Fibroblast of villous mesenchyme (primary cell): ENCODE results near the gene KRTAP4-5. TPM values are rescaled to one million over a fixed set of nuclear protein-coding genes. Genes with fewer than 3 reads are reported as not detected.

Source experiments
- DNase-seq: peaks from one replicate; pipeline ENCODE4 v3.0.0-alpha.2; 2010; ENCODE audit warnings: low read depth
- H3K4me3 ChIP-seq: 2 replicates; pipeline ENCODE4 v1.5.1; 2011; ENCODE audit warnings: low read depth, mild to moderate bottlenecking, low read length
- total RNA-seq: library from RNA; depleted of rRNA; stranded (reverse); fragments of >200 nt; gene quantifications from 2 replicates; pipeline ENCODE4 v1.2.3, GENCODE V29; 2012
- TF ChIP-seq, protein P1 (sequence below): IDR thresholded peaks from 2 replicates; pipeline ENCODE4 v1.5.1; 2012; ENCODE audit warnings: low read depth, mild to moderate bottlenecking, low read length; ENCODE audit not compliant: insufficient read depth

Gene KRTAP4-5
- total RNA-seq, 1 donor, result not detected

DNA sequence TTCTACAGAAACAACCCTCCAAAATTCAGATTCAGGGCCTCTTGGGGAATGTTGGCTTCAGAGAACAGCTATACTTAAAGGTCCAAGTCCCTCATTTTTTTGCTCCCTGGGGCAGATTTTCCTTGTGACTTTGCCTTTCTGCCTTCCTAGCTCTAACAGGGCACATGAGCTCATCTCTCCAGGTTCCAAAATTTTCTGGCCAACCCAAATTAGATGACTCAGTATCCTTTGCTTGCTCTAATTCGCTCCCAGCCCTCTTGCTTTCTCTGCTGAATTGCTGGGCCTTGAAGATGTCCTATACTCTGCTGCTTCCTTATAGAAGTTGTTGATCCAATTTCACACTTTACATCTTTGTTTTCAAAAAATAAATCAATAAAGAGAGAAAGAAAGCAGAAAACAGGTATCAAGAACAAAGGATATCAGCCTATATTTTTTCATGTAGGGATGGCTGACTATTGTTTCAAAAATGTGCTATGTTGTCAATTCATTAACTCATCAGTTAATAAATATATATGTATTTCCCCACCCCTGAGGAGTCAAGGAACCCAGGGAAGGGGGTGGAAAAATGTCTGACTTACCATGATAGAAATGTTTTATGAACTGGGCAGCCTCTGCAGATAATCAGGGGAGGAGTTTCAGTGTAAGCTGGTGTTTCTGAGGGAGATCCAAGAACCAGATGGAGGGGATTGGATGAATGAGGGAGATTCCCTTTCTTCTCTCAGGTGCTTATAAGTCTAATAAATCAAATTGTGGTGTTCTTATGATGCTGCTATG, 29.4 kb upstream of the KRTAP4-5 start:
- H3K4me3 ChIP-seq, result no peak overlapping the region
- TF ChIP-seq, protein P1, sequence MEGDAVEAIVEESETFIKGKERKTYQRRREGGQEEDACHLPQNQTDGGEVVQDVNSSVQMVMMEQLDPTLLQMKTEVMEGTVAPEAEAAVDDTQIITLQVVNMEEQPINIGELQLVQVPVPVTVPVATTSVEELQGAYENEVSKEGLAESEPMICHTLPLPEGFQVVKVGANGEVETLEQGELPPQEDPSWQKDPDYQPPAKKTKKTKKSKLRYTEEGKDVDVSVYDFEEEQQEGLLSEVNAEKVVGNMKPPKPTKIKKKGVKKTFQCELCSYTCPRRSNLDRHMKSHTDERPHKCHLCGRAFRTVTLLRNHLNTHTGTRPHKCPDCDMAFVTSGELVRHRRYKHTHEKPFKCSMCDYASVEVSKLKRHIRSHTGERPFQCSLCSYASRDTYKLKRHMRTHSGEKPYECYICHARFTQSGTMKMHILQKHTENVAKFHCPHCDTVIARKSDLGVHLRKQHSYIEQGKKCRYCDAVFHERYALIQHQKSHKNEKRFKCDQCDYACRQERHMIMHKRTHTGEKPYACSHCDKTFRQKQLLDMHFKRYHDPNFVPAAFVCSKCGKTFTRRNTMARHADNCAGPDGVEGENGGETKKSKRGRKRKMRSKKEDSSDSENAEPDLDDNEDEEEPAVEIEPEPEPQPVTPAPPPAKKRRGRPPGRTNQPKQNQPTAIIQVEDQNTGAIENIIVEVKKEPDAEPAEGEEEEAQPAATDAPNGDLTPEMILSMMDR, result no peak
- DNase-seq, result no peak

DNA sequence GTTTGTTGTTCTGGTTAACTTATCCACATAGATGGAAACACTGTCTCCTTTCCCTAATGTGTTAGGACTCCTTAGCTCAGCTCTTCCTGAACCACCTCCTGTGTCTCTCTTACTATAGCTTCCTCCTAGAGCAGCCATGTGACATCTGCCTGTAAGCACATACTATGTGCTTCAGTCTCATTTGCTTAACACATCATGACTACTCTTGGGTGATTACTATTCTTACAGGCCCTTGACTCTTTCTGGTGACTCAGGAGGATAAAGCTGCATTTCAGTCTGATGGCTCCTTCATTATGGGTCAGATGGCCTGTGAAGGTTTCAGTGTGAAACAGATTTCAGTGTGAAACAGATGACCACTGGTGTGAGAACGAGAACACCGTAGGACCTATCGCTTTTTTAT, 28.7 kb upstream of the KRTAP4-5 start:
- no peak for DNase-seq

DNA sequence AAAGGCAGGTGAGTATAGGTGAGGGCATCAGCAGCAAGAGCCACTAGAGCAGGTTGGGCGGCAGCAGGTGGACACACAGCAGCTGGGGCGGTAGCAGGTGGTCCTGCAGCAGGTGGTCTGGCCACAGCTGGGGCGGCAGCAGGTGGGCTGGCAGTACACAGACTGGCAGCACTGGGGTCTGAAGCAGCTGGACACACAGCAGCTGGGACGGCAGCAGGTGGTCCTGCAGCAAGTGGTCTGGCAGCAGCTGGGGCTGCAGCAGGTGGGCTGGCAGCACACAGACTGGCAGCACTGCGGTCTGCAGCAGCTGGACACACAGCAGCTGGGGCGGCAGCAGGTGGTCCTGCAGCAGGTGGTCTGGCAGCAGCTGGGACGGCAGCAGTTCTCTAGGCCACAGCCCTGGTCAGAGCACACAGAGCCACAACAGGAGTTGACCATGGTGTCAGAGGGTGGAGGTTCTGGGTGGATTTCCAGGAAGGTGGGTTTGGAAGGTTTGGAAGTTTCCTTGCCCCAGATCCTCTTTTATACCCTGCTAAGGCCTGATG, 28.2 kb upstream of the KRTAP4-5 start, which contains the start of gene KRTAP4-2:
Gene KRTAP4-2, minus strand, starts transcription at position 495 of the 545 bp plus-strand sequence. Its CDS starts 57 bp downstream, at position 438.
- H3K4me3 ChIP-seq, result no peak within 1 kb of the TSS
- no peak for DNase-seq
- TF ChIP-seq, protein P1, result no peak

More for the DNA sequence above, 28.7 kb upstream of the KRTAP4-5 start:
- TF ChIP-seq, protein P1, result no peak
- no peak overlapping the region for H3K4me3 ChIP-seq

DNA sequence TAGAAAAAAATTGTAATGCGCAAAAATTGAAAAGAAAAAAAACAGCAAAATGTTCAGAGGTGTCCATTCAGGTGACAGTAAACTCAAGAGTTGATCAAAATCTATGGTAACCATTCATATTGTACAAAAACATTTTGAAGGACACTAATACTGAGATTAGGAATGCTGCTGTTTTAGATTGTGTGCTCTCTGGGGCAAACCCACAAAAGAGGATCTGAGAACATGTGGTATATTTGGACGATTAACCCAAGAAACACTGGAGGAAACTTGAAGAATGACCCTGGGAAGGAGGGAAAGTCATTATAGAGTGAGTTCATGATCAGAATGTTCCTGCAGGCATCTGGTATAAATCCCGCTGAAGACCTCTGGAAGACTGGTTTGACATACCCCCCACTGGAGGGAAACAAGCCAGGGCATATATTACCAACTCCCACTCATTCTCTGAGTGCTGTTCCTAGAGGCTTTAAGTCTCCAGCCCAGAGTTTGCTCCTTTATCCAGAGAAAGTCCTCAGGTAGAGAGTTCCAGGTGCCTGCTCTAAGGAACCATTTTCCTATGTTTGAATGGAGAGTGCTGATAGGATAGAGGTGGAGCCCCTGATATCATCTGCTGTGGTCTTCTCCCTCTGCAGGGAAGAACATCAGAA, 27.2 kb upstream of the KRTAP4-5 start:
- no peak for DNase-seq
- H3K4me3 ChIP-seq, result no peak overlapping the region
- TF ChIP-seq, protein P1, result no peak

DNA sequence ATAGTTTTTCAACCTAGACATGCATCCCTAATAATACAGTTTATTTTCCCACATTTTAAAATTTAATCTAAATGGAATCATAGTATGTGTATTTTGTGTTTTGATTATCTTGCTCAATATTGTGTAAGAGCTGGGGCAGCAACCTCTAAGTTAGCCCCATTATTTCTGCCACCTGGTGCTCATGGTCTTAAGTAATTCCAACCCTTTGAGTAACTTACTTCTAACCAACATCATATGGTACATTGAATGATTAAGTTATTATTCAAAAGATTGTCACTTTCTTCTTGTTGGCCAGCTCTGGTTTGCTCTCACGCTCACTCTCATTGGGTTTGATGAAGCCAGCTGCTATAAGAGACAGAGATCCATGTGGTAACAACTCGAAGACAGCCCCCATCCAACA, 22.3 kb upstream of the KRTAP4-5 start:
- no peak overlapping the region for H3K4me3 ChIP-seq
- TF ChIP-seq, protein P1, result no peak
- DNase-seq, result peak; percentile 4

DNA sequence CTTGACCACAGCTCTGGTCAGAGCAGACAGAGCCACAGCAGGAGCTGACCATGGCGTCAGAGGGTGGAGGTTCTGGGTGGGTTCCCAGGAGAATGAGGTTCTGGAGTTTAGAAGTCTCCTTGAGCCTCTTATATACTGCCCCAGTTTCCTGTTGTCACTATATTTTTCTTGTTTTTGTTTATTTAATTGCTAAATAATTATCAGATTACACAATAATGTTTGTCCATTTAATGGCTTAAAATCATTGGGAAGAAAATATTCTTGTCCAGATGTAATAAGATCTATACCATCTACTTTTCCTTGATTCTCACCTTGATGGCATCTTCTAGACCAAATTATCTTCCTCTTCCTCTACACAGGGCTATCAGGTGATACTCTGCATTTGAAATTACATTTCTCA, 18.5 kb upstream of the KRTAP4-5 start, which contains the start of gene KRTAP4-3:
Gene KRTAP4-3, minus strand, starts transcription at position 101 of the 400 bp plus-strand sequence. Its CDS starts 49 bp downstream, at position 52.
- DNase-seq, result no peak
- TF ChIP-seq, protein P1, result no peak
- no peak within 1 kb of the TSS for H3K4me3 ChIP-seq
